ENCODE results near the gene PSD4. TPM values are rescaled to one million over a fixed set of nuclear protein-coding genes. Genes with fewer than 3 reads are reported as not detected.

PSD4 gene
- total RNA-seq, 2 donors from 2014 or later: 5.2 to 13.3 TPM

- Mint-ChIP-seq H3K27me3 (ENCODE audit: insufficient read depth) (peaks cover 9% of the 10 kb centered on the region), H3K36me3 (ENCODE audit: low read depth) (no peaks in the 10 kb centered on the region), H3K4me3 (no peak overlapping the region), H3K27ac (no peak overlapping the region), H3K4me1 (peaks cover 5% of the 10 kb centered on the region), H3K9me3 (no peaks in the 10 kb centered on the region)
- DNase-seq: no peak
- Histone ChIP-seq H3K27ac (ENCODE audit: low read depth, low read length) (no peak overlapping the region), H3K36me3 (ENCODE audit: control insufficient read depth, insufficient read depth, low read length) (no peaks in the 10 kb centered on the region), H3K4me1 (ENCODE audit: control insufficient read depth, insufficient read depth, low read length) (peaks cover 5% of the 10 kb centered on the region), H3K4me3 (ENCODE audit: low read length) (no peak overlapping the region), H3K9ac (ENCODE audit: extremely low read depth, low read length, poor library complexity, severe bottlenecking) (no peak overlapping the region), H3K27me3 (ENCODE audit: control insufficient read depth, insufficient read depth, low read length, poor library complexity, severe bottlenecking) (no peaks in the 10 kb centered on the region), H3K9me3 (ENCODE audit: control insufficient read depth, low read length) (no peaks in the 10 kb centered on the region)
- WGBS, 2 experiments (ENCODE audit: insufficient coverage in 1 of 2, insufficient read length in 1 of 2): 91 to 94% methylated on average over 1 of the region's 1 CpG
- TF ChIP-seq CTCF (conservative IDR thresholded peaks at IDR 0.05): no peak
These were observed 54.6 kb downstream of the PSD4 start for GRCh38 chr2:113228351-113228750.

- Mint-ChIP-seq H3K4me3 (no peak overlapping the region), H3K27me3 (ENCODE audit: insufficient read depth) (peaks cover 9% of the 10 kb centered on the region), H3K9me3 (no peaks in the 10 kb centered on the region), H3K27ac (no peak overlapping the region), H3K36me3 (ENCODE audit: low read depth) (no peaks in the 10 kb centered on the region), H3K4me1 (peaks cover 5% of the 10 kb centered on the region)
- Histone ChIP-seq H3K9me3 (ENCODE audit: control insufficient read depth, low read length) (no peaks in the 10 kb centered on the region), H3K4me3 (ENCODE audit: low read length) (no peak overlapping the region), H3K27ac (ENCODE audit: low read depth, low read length) (no peak overlapping the region), H3K27me3 (ENCODE audit: control insufficient read depth, insufficient read depth, low read length, poor library complexity, severe bottlenecking) (no peaks in the 10 kb centered on the region), H3K36me3 (ENCODE audit: control insufficient read depth, insufficient read depth, low read length) (no peaks in the 10 kb centered on the region), H3K9ac (ENCODE audit: extremely low read depth, low read length, poor library complexity, severe bottlenecking) (no peak overlapping the region), H3K4me1 (ENCODE audit: control insufficient read depth, insufficient read depth, low read length) (peaks cover 5% of the 10 kb centered on the region)
- DNase-seq: no peak
- TF ChIP-seq CTCF (conservative IDR thresholded peaks at IDR 0.05): peak; percentile 28
- 75 to 91% methylated on average over 3 of the region's 3 CpGs for WGBS, 2 experiments (ENCODE audit: insufficient coverage in 1 of 2, insufficient read length in 1 of 2)
These were observed 55.4 kb downstream of the PSD4 start for GRCh38 chr2:113228991-113229716.

GRCh38 chr2:113229795-113230194 lies 56.0 kb downstream of the PSD4 start:
- WGBS, 2 experiments (ENCODE audit: insufficient coverage in 1 of 2, insufficient read length in 1 of 2): 84 to 100% methylated on average over 1 to 3 of the region's 3 CpGs
- Histone ChIP-seq H3K4me3 (ENCODE audit: low read length) (no peak overlapping the region), H3K27me3 (ENCODE audit: control insufficient read depth, insufficient read depth, low read length, poor library complexity, severe bottlenecking) (no peaks in the 10 kb centered on the region), H3K9me3 (ENCODE audit: control insufficient read depth, low read length) (no peaks in the 10 kb centered on the region), H3K27ac (ENCODE audit: low read depth, low read length) (no peak overlapping the region), H3K4me1 (ENCODE audit: control insufficient read depth, insufficient read depth, low read length) (peaks cover 5% of the 10 kb centered on the region), H3K9ac (ENCODE audit: extremely low read depth, low read length, poor library complexity, severe bottlenecking) (no peak overlapping the region), H3K36me3 (ENCODE audit: control insufficient read depth, insufficient read depth, low read length) (no peaks in the 10 kb centered on the region)
- H3K36me3 Mint-ChIP-seq (ENCODE audit: low read depth): no peaks in the 10 kb centered on the region
- H3K27me3 Mint-ChIP-seq (ENCODE audit: insufficient read depth): peaks cover 9% of the 10 kb centered on the region
- H3K4me3 Mint-ChIP-seq: no peak overlapping the region
- no peaks in the 10 kb centered on the region for H3K9me3 Mint-ChIP-seq
- no peak for DNase-seq
- TF ChIP-seq CTCF (conservative IDR thresholded peaks at IDR 0.05): no peak
- H3K4me1 Mint-ChIP-seq: peaks cover 5% of the 10 kb centered on the region
- H3K27ac Mint-ChIP-seq: no peak overlapping the region
